GM11168 (cell line): ENCODE measurements around the gene GRB2.
"Not testable (repeated sequence)": the region's sequence is repeated elsewhere in the genome, so short reads cannot be mapped to it uniquely, and the experiment has no call there.

Experiments used
- in situ Hi-C: fragments of 300-500 bp; cut with MboI; formaldehyde crosslinking; loops from one replicate; pipeline ENCODE4 v1.12.0; 2022; ENCODE audit warnings: low sequenced_read_pairs; ENCODE audit not compliant: unreplicated experiment

The GRB2 gene

GRCh38 chr17:75392559-75392958 lies 12.9 kb downstream of the GRB2 start:
- in situ Hi-C loops: loop anchor here (10.0 kb wide), 1 partner anchor 68 kb away; no protein-coding TSS in a partner anchor

GRCh38 chr17:75390982-75391381 lies 14.5 kb downstream of the GRB2 start:
- in situ Hi-C loops: loop anchor here (10.0 kb wide), 1 partner anchor 66 kb away; no protein-coding TSS in a partner anchor

- in situ Hi-C loops: no loop called here
Observed at GRCh38 chr17:75388476-75389030, 16.9 kb downstream of the GRB2 start.

GRCh38 chr17:75387771-75388170 lies 17.7 kb downstream of the GRB2 start:
- in situ Hi-C loops: no loop called here

- in situ Hi-C loops: no loop called here
Observed at GRCh38 chr17:75386430-75386829, 19.0 kb downstream of the GRB2 start.

- in situ Hi-C loops: no loop called here
Observed at GRCh38 chr17:75384751-75385150, 20.7 kb downstream of the GRB2 start.

- in situ Hi-C loops: no loop called here
Observed at GRCh38 chr17:75383842-75384195, 21.7 kb downstream of the GRB2 start.

- in situ Hi-C loops: no loop called here
Observed at GRCh38 chr17:75380750-75381149, 24.7 kb downstream of the GRB2 start.

GRCh38 chr17:75380315-75380714 lies 25.2 kb downstream of the GRB2 start:
- in situ Hi-C loops: no loop called here

GRCh38 chr17:75379426-75379825 lies 26.1 kb downstream of the GRB2 start:
- in situ Hi-C loops: not testable (repeated sequence)

GRCh38 chr17:75373280-75373679 lies 32.2 kb downstream of the GRB2 start:
- in situ Hi-C loops: no loop called here

- in situ Hi-C loops: no loop called here
Observed at GRCh38 chr17:75371981-75372380, 33.5 kb downstream of the GRB2 start.

- in situ Hi-C loops: no loop called here
Observed at GRCh38 chr17:75371339-75371738, 34.1 kb downstream of the GRB2 start.

GRCh38 chr17:75370286-75370915 lies 35.1 kb downstream of the GRB2 start:
- in situ Hi-C loops: no loop called here

- in situ Hi-C loops: not testable (repeated sequence)
Observed at GRCh38 chr17:75367838-75368789, 37.4 kb downstream of the GRB2 start.

GRCh38 chr17:75367312-75367711 lies 38.2 kb downstream of the GRB2 start:
- in situ Hi-C loops: no loop called here

GRCh38 chr17:75366432-75366831 lies 39.0 kb downstream of the GRB2 start:
- in situ Hi-C loops: no loop called here

GRCh38 chr17:75365931-75366275 lies 39.6 kb downstream of the GRB2 start:
- in situ Hi-C loops: no loop called here

GRCh38 chr17:75365009-75365930 lies 40.2 kb downstream of the GRB2 start:
- in situ Hi-C loops: no loop called here

GRCh38 chr17:75364078-75364477 lies 41.4 kb downstream of the GRB2 start:
- in situ Hi-C loops: no loop called here
